Neuronal stem cell (in vitro differentiated cells): ENCODE data around the gene TMOD1.

ENCODE experiments used
- DNase-seq: peaks from one replicate; pipeline ENCODE4 v3.0.0-alpha.2; 2013; ENCODE audit warnings: low spot score
- H2AFZ ChIP-seq: one replicate; pipeline ENCODE4 v1.6.1; 2013; ENCODE audit warnings: mild to moderate bottlenecking, low read length, inconsistent platforms
- H2AK5ac ChIP-seq: 2 replicates; pipeline ENCODE4 v1.6.1; 2013; ENCODE audit warnings: low read depth, mild to moderate bottlenecking, inconsistent platforms, low read length, moderate library complexity, mixed read lengths
- H2BK120ac ChIP-seq: 2 replicates; pipeline ENCODE4 v1.6.1; 2013; ENCODE audit warnings: low read depth, mild to moderate bottlenecking, inconsistent platforms, low read length, moderate library complexity, mixed read lengths
- H2BK12ac ChIP-seq: one replicate; pipeline ENCODE4 v1.6.1; 2013; ENCODE audit warnings: low read length, inconsistent platforms
- H2BK15ac ChIP-seq: 2 replicates; pipeline ENCODE4 v1.6.1; 2013; ENCODE audit warnings: mild to moderate bottlenecking, low read length, inconsistent platforms, mixed read lengths
- H2BK5ac ChIP-seq: one replicate; pipeline ENCODE4 v1.6.1; 2013; ENCODE audit warnings: inconsistent platforms, mild to moderate bottlenecking, low read length, moderate library complexity
- H3K14ac ChIP-seq: one replicate; pipeline ENCODE4 v1.6.1; 2013; ENCODE audit warnings: low read length, inconsistent platforms
- H3K18ac ChIP-seq: 2 replicates; pipeline ENCODE4 v1.6.1; 2013; ENCODE audit warnings: low read length, inconsistent platforms
- H3K23ac ChIP-seq: 2 replicates; pipeline ENCODE4 v1.6.1; 2013; ENCODE audit warnings: low read depth, mild to moderate bottlenecking, mixed read lengths, low read length, inconsistent platforms; ENCODE audit not compliant: poor library complexity
- H3K27ac ChIP-seq: replicated peaks from 3 replicates; pipeline ENCODE4 v1.5.1; 2013; ENCODE audit warnings: low read length, inconsistent platforms
- H3K27me3 ChIP-seq, 3 experiments: 2 replicates each; pipeline ENCODE4 v1.6.1; 2013; ENCODE audit warnings: low read length in 3 of 3, mild to moderate bottlenecking in 2 of 3, inconsistent platforms in 1 of 3, low read depth in 1 of 3, mixed read lengths in 1 of 3, moderate library complexity in 1 of 3; ENCODE audit not compliant: control insufficient read depth in 3 of 3, insufficient read depth in 3 of 3
- H3K36me3 ChIP-seq, 2 donors: replicated peaks in 1 of 2; 2 replicates each; pipeline ENCODE4 v1.6.1; 2013; ENCODE audit warnings: low read length in 2 of 2; ENCODE audit not compliant: control insufficient read depth in 2 of 2, insufficient read depth in 2 of 2
- H3K4ac ChIP-seq: 2 replicates; pipeline ENCODE4 v1.6.1; 2013; ENCODE audit warnings: inconsistent platforms, mild to moderate bottlenecking, low read length, moderate library complexity
- H3K4me1 ChIP-seq, 2 donors: 1 replicate in 1 of 2; 2 replicates in 1 of 2; pipeline ENCODE4 v1.6.1; 2013; ENCODE audit warnings: low read length in 2 of 2, low read depth in 1 of 2; ENCODE audit not compliant: control insufficient read depth in 2 of 2, insufficient read depth in 1 of 2
- H3K4me2 ChIP-seq: one replicate; pipeline ENCODE4 v1.6.1; 2013; ENCODE audit warnings: mild to moderate bottlenecking, low read length, inconsistent platforms; ENCODE audit not compliant: insufficient read depth, poor library complexity, severe bottlenecking
- H3K4me3 ChIP-seq, 2 donors: 2 replicates each; pipeline ENCODE4 v1.5.1; 2013; ENCODE audit warnings: low read length in 2 of 2, mild to moderate bottlenecking in 2 of 2, inconsistent platforms in 1 of 2, moderate library complexity in 1 of 2
- H3K79me1 ChIP-seq: one replicate; pipeline ENCODE4 v1.6.1; 2013; ENCODE audit warnings: low read depth, mild to moderate bottlenecking, inconsistent platforms, low read length, moderate library complexity
- H3K9ac ChIP-seq: one replicate; pipeline ENCODE4 v1.6.1; 2013; ENCODE audit warnings: mild to moderate bottlenecking, low read depth, low read length, inconsistent platforms; ENCODE audit not compliant: poor library complexity
- H3K9me3 ChIP-seq, 2 donors: replicated peaks in 1 of 2; 2 replicates each; pipeline versions ENCODE3 to v1.6.1; 2013; ENCODE audit warnings: low read length in 2 of 2, mild to moderate bottlenecking in 2 of 2, inconsistent platforms in 1 of 2, low read depth in 1 of 2, mixed read lengths in 1 of 2, moderate library complexity in 1 of 2; ENCODE audit not compliant: control insufficient read depth in 2 of 2, insufficient read depth in 1 of 2
- H4K8ac ChIP-seq: one replicate; pipeline ENCODE4 v1.6.1; 2013; ENCODE audit warnings: low read depth, mild to moderate bottlenecking, inconsistent platforms, low read length, moderate library complexity
- H4K91ac ChIP-seq: one replicate; pipeline ENCODE4 v1.6.1; 2013; ENCODE audit warnings: low read length, low read depth, mild to moderate bottlenecking, inconsistent platforms; ENCODE audit not compliant: poor library complexity
- WGBS, 2 donors: extraction: QIAGEN DNeasy Blood & Tissue Kit; methylation state at CpG; one replicate each; pipeline ENCODE4 v1.1.7; 2013; ENCODE audit warnings: missing lambda C conversion rate in 2 of 2, mixed read lengths in 1 of 2; ENCODE audit not compliant: insufficient read length in 2 of 2, insufficient replicate concordance in 1 of 2; ENCODE audit errors: extremely low coverage in 2 of 2; 5-methylcytosine and 5-hydroxymethylcytosine counted together

The TMOD1 gene

DNA sequence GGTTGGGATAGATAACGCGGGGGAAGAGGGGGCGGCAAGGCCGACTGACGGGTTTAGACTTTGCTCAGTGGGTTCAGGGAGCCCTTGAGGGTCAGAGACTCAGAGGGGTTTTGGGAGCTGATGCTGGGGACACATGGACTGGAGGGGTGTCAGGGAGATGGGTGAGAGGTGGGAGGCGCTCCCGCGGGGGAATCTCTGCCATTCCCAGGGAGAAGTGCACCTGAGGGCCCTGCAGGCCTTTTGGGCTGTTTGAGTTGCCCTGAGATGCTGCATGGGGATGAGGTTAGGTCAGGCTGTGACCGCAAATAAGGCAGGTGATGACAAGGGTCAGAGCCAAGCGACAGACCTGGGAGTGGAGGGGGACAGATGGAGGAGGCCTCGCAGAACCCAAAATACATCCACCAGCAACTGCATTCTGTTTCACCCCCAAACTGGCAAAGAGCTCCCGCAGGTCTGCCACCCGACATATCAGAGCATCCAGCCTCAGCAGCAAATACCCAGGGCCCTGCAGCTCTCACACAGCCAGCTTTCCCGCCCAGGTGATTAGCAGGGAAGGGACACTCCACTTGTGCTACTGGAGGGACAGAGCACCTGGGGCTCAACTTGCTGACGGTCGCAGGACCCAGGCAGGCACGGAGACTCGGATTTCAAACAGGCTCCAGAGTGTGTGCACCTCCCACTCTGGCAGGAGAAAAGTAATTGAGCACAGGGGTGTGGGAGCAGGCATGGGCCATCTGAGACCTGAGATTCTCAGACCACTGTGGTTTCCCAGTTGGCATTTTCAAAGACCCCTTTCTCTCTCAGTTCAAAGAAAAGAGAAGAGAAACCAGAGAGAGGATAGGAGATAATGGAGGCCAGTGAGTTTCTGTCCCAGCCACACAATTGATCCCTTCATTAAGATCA, 26.4 kb downstream of the TMOD1 start:
- no peaks in the 10 kb centered on the region for H3K9me3 ChIP-seq
- H3K79me1 ChIP-seq: no peaks in the 10 kb centered on the region
- no peak overlapping the region for H2BK12ac ChIP-seq
- H2BK120ac ChIP-seq: no peak overlapping the region
- H3K23ac ChIP-seq: no peak overlapping the region
- peak overlapping the region; percentile 32 for H3K27ac ChIP-seq
- peaks cover 0 to 16% of the 10 kb centered on the region in 2 donors for H3K4me1 ChIP-seq
- no peak overlapping the region for H2BK15ac ChIP-seq
- no peak overlapping the region for H3K4ac ChIP-seq
- no peak overlapping the region for H3K4me3 ChIP-seq
- no peak overlapping the region for H3K4me2 ChIP-seq
- no peak overlapping the region for H2BK5ac ChIP-seq
- no peak overlapping the region for H3K14ac ChIP-seq
- WGBS, 2 donors: no CpG with 5 or more reads among the region's 18 CpGs
- peak overlapping the region; percentile 2 for H2AK5ac ChIP-seq
- H3K18ac ChIP-seq: peak overlapping the region; percentile 8
- no peak overlapping the region for H4K91ac ChIP-seq
- no peak overlapping the region for H4K8ac ChIP-seq
- H2AFZ ChIP-seq: peak overlapping the region; percentile 35
- H3K27me3 ChIP-seq: peaks cover 0 to 55% (median 2%) of the 10 kb centered on the region in 3 experiments
- H3K9ac ChIP-seq: no peak overlapping the region
- no peaks in the 10 kb centered on the region for H3K36me3 ChIP-seq
- DNase-seq: peak; percentile 33

DNA sequence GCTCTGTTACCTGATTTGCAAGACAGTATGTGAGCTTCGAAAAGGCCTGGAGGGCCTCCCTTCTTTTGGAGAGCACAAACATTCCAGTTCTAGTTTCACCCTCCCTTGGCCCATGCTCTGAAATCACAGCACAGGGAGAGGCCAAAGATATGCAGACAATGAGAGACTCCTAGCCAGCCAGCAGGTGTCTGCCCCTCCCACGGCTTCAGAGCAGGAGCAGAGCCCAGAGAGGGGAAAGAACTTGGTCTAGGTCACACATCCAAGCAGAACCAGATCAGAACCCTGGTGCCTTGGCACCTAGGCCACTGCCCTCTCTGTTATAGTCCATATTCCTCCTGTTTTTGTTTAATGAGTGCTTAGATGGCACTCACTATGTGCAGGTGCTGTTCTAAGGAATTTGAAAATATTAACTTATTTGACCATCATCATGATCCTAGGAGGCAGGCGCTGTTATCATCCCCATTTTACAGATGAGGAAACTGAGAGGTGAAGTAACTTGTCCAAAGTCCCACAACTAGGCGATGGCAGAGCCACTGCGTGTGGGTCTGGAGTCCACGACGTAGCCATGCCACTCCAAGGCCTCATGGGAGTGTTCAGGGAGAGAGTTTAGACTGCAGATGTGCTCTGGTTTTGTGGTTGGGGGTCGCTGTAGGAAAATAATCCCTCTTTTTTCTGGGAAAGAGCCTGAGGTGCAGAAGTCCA, 27.2 kb downstream of the TMOD1 start:
- Histone ChIP-seq H3K27ac (peak overlapping the region; percentile 32), H3K4me1 (peaks cover 0 to 16% of the 10 kb centered on the region in 2 donors)
- no CpG with 5 or more reads among the region's 8 CpGs for WGBS, 2 donors

DNA sequence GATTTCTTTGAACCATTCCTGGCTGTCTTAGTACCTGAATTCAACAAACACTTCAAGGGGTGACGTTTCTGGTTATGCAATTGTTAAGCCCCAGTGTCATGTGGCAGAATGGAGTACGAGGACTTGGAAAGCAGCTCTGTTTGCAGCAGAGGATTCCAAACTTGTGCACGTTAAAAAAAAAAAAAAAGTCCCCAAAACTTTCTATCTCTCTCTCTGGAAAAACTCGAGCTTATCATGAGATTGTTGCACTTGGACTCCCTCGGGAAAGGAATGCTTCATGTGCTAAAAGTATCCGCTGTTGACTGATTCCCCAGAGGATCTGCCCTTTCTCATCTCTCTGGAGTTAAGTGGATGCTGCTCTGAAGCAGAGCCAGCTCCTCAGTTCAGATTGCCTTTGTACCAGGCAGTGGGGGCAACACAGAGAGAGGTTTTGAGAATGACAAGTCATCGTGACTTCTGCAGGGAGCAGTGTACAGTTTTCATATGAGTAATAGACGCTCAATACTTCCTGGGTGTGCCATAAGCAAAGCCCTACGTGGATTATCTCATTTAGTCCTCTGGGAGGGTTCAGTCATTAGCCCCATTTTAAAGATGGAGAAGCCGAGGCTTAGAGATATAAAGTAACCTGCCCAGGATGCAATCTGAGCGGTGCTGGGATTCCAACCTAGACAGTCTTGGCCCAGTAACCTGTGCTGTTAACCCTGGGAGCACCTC, 28.1 kb downstream of the TMOD1 start:
- H3K79me1 ChIP-seq: no peaks in the 10 kb centered on the region
- no peak overlapping the region for H3K27ac ChIP-seq
- H3K14ac ChIP-seq: no peak overlapping the region
- H3K9ac ChIP-seq: no peak overlapping the region
- no peak overlapping the region for H2BK12ac ChIP-seq
- H3K36me3 ChIP-seq: no peaks in the 10 kb centered on the region
- no peak overlapping the region for H3K23ac ChIP-seq
- no peak overlapping the region for H3K4me2 ChIP-seq
- no CpG with 5 or more reads among the region's 11 CpGs for WGBS, 2 donors
- no peak overlapping the region for H2BK120ac ChIP-seq
- DNase-seq: no peak
- H3K9me3 ChIP-seq: no peaks in the 10 kb centered on the region
- no peak overlapping the region for H3K4ac ChIP-seq
- H3K27me3 ChIP-seq: peaks cover 0 to 50% (median 2%) of the 10 kb centered on the region in 3 experiments
- no peak overlapping the region for H3K4me3 ChIP-seq
- no peak overlapping the region for H4K8ac ChIP-seq
- no peak overlapping the region for H4K91ac ChIP-seq
- no peak overlapping the region for H2AFZ ChIP-seq
- H3K4me1 ChIP-seq: peaks cover 0 to 16% of the 10 kb centered on the region in 2 donors
- H2BK15ac ChIP-seq: no peak overlapping the region
- no peak overlapping the region for H2BK5ac ChIP-seq
- no peak overlapping the region for H3K18ac ChIP-seq
- H2AK5ac ChIP-seq: no peak overlapping the region

More for the DNA sequence above, 27.2 kb downstream of the TMOD1 start:
- H4K91ac ChIP-seq: no peak overlapping the region
- DNase-seq: no peak
- H3K4me3 ChIP-seq: no peak overlapping the region
- no peaks in the 10 kb centered on the region for H3K79me1 ChIP-seq
- no peak overlapping the region for H2BK5ac ChIP-seq
- peaks cover 0 to 54% (median 2%) of the 10 kb centered on the region in 3 experiments for H3K27me3 ChIP-seq
- no peak overlapping the region for H4K8ac ChIP-seq
- H3K18ac ChIP-seq: no peak overlapping the region
- H3K36me3 ChIP-seq: no peaks in the 10 kb centered on the region
- no peak overlapping the region for H3K9ac ChIP-seq
- no peak overlapping the region for H2BK15ac ChIP-seq
- no peak overlapping the region for H3K14ac ChIP-seq
- no peak overlapping the region for H3K4me2 ChIP-seq
- no peak overlapping the region for H2AK5ac ChIP-seq
- H2BK12ac ChIP-seq: no peak overlapping the region
- no peak overlapping the region for H3K23ac ChIP-seq
- H3K4ac ChIP-seq: no peak overlapping the region
- H2BK120ac ChIP-seq: no peak overlapping the region
- no peaks in the 10 kb centered on the region for H3K9me3 ChIP-seq
- no peak overlapping the region for H2AFZ ChIP-seq
